Activated naive CD8-positive, alpha-beta T cell treated with anti-CD3 and anti-CD28 coated beads, Interleukin-2, amount 10 ng/mL, durations not matched to agents 7 days and 5 days (primary cell): Measurements from ENCODE around the gene CASD1. TPM values are rescaled to one million over a fixed set of nuclear protein-coding genes. Genes with fewer than 3 reads are reported as not detected.

ENCODE experiments used
- total RNA-seq, 2 experiments: library from RNA; stranded (reverse); gene quantifications; one replicate each; pipeline ENCODE4 v1.2.3, GENCODE V29; 2021

Gene CASD1
- total RNA-seq, 2 experiments from 2014 or later, result 17.5 to 17.8 TPM

Other genes starting within 250 kb of the CASD1 start
- gene COL1A2, start 114.9 kb upstream of the CASD1 start, total RNA-seq, result under 1 TPM; 0.23 to 0.47 TPM
- gene SGCE, start 146.3 kb downstream of the CASD1 start, total RNA-seq, result 1 to 10 TPM in 1 of 2 experiments, under 1 TPM in 1; 0.97 to 1.9 TPM